ENCODE results near the gene CCND2. TPM values are rescaled to one million over a fixed set of nuclear protein-coding genes. Genes with fewer than 3 reads are reported as not detected.

CCND2 gene
- polyA plus RNA-seq, 1 donor from 2014 or later: 16.9 TPM

GRCh38 chr12:4285070-4285469 is 11.5 kb downstream of the CCND2 start:
- Histone ChIP-seq H3K36me3 (ENCODE audit: insufficient read depth, low read length) (no peaks in the 10 kb centered on the region), H3F3A (ENCODE audit: insufficient read depth, low read length, poor library complexity, severe bottlenecking) (no peaks in the 10 kb centered on the region), H3K4me3 (ENCODE audit: low read length) (no peak overlapping the region), H3K27ac (ENCODE audit: low read length) (no peak overlapping the region), H3K9ac (ENCODE audit: low read length) (no peak overlapping the region), H2AFZ (ENCODE audit: low read depth, low read length) (no peak overlapping the region), H4K20me1 (ENCODE audit: insufficient read depth) (no peaks in the 10 kb centered on the region), H3K9me2 (ENCODE audit: insufficient read depth, low read length) (no peaks in the 10 kb centered on the region), H3K9me3 (ENCODE audit: low read length) (no peaks in the 10 kb centered on the region), H3K79me2 (replicated peaks; ENCODE audit: insufficient read depth, low read length) (peaks cover 22% of the 10 kb centered on the region), H3K4me2 (ENCODE audit: low read length) (no peak overlapping the region), H3K27me3 (ENCODE audit: insufficient read depth, low read depth, low read length) (no peaks in the 10 kb centered on the region)
- no peak for TF ChIP-seq EZH2 (IDR thresholded peaks at IDR 0.05; ENCODE audit: borderline replicate concordance, insufficient read depth, low read length, poor library complexity, severe bottlenecking)
- no peak for TF ChIP-seq SMC3 (conservative IDR thresholded peaks at IDR 0.05; ENCODE audit: poor library complexity)
- no peak for TF ChIP-seq EP300 (conservative IDR thresholded peaks at IDR 0.05; ENCODE audit: poor library complexity, severe bottlenecking)
- no peak for TF ChIP-seq CTCF (IDR thresholded peaks at IDR 0.05; ENCODE audit: poor library complexity, severe bottlenecking)
- TF ChIP-seq TAF1 (IDR thresholded peaks at IDR 0.05; ENCODE audit: low read depth): no peak
- TF ChIP-seq POLR2AphosphoS5 (IDR thresholded peaks at IDR 0.05): no peak
- no peak for TF ChIP-seq MXI1 (conservative IDR thresholded peaks at IDR 0.05; ENCODE audit: poor library complexity, severe bottlenecking)
- no peak for TF ChIP-seq REST (IDR thresholded peaks at IDR 0.05; ENCODE audit: borderline replicate concordance)
- TF ChIP-seq RAD21 (conservative IDR thresholded peaks at IDR 0.05): no peak

- Histone ChIP-seq H2AFZ (ENCODE audit: low read depth, low read length) (no peak overlapping the region), H4K20me1 (ENCODE audit: insufficient read depth) (no peaks in the 10 kb centered on the region), H3K4me3 (ENCODE audit: low read length) (no peak overlapping the region), H3K27me3 (ENCODE audit: insufficient read depth, low read depth, low read length) (no peaks in the 10 kb centered on the region), H3K4me2 (ENCODE audit: low read length) (no peak overlapping the region), H3K79me2 (replicated peaks; ENCODE audit: insufficient read depth, low read length) (peaks cover 17% of the 10 kb centered on the region), H3K9me3 (ENCODE audit: low read length) (no peaks in the 10 kb centered on the region), H3F3A (ENCODE audit: insufficient read depth, low read length, poor library complexity, severe bottlenecking) (no peaks in the 10 kb centered on the region), H3K9me2 (ENCODE audit: insufficient read depth, low read length) (no peaks in the 10 kb centered on the region), H3K36me3 (ENCODE audit: insufficient read depth, low read length) (no peaks in the 10 kb centered on the region), H3K9ac (ENCODE audit: low read length) (no peak overlapping the region), H3K27ac (ENCODE audit: low read length) (no peak overlapping the region)
- TF ChIP-seq EZH2 (IDR thresholded peaks at IDR 0.05; ENCODE audit: borderline replicate concordance, insufficient read depth, low read length, poor library complexity, severe bottlenecking): no peak
- TF ChIP-seq REST (IDR thresholded peaks at IDR 0.05; ENCODE audit: borderline replicate concordance): no peak
- TF ChIP-seq MXI1 (conservative IDR thresholded peaks at IDR 0.05; ENCODE audit: poor library complexity, severe bottlenecking): no peak
Measured at GRCh38 chr12:4286228-4286627, 12.7 kb downstream of the CCND2 start.

Measured in neural cell (in vitro differentiated cells).